IPS DF 4.7 (cell line): ENCODE results near the gene LNPK.
"Not testable (repeated sequence)": the region's sequence is repeated elsewhere in the genome, so short reads cannot be mapped to it uniquely, and the experiment has no call there.

Experiments used
- DNase-seq: peaks from one replicate; pipeline ENCODE4 v3.0.0-alpha.2; 2013; ENCODE audit warnings: low spot score; ENCODE audit errors: extremely low read depth

The LNPK gene, protein sequence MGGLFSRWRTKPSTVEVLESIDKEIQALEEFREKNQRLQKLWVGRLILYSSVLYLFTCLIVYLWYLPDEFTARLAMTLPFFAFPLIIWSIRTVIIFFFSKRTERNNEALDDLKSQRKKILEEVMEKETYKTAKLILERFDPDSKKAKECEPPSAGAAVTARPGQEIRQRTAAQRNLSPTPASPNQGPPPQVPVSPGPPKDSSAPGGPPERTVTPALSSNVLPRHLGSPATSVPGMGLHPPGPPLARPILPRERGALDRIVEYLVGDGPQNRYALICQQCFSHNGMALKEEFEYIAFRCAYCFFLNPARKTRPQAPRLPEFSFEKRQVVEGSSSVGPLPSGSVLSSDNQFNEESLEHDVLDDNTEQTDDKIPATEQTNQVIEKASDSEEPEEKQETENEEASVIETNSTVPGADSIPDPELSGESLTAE

DNA sequence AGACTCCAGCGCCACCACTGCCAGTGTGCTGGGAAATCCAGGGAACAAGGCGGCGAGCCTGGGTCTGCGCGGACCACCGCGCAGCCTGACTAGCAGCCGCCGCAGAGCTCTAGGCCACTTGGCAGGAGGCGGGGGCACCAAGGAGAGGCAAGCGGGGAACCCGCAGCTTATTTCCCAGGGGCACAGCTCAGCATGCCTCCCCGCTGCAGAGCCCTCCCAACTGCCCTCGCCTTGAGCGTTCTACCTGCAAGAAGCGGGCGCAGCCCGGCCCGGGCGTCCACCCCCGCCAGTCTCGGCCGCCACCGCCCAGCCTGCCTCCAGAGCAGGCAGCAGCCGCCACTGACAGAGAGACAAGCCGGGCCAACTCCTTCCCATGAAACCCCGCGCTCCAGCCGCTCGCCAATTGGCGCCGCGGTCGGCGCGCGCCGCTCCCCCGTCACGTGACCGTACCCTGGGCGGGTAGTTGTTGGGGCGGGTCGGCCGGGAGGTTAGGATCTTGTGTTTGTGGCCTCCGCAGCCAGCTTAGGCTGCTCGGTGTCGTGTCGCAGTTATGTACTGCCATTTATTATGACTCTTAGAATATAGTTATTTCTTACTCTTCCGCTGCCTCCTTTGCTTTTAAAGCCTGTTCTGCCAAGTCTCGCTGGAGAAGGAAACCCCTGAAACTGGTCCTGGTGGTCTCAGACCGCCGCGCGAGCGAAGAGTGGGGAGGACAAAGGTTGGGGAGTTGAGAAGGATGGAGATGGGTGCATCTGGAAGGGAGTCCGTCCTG, at the start of gene LNPK:
Gene LNPK (minus strand): TSS at position 352 of the 772 bp plus-strand sequence. CDS start 6,683 bp downstream, outside the sequence.
- DNase-seq = no peak

DNA sequence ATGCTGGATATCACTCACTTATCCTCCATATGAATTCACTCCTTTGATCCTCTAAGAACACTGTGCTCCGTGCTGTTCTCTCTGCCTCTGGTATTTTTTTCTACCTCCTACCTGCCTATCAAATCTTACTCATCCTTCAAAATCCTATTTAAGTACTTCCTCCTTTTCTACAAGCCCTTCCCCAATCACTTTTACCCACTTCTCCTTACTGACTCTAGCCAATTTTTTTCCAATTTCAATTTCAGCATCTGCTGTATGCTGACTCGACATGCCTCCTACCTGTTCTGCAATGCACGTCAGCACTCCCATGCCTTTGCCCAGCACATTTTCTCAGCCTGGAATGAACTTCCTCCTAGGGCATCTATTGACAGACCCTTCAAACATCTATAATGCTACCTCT, 37.3 kb upstream of the LNPK start:
- no peak for DNase-seq

DNA sequence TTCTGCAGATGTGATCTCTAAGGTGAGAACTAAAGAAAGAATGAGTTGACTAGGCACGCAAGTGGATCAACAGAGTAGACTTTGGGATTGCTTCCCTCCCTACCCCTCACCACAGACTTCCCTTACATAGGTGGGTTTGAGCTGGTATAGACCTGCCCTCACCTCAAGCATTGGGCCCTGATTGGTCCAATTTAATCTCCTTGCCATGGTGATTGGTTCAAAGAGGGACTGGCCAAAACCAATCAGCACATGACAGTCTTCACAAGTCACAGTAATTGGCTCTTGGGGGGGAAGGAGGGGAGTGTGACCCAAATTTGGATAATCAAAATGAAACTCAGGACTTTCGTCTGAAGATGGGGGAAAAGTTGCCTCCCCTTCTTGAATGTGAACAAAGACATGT, 36.6 kb upstream of the LNPK start:
- no peak for DNase-seq

DNA sequence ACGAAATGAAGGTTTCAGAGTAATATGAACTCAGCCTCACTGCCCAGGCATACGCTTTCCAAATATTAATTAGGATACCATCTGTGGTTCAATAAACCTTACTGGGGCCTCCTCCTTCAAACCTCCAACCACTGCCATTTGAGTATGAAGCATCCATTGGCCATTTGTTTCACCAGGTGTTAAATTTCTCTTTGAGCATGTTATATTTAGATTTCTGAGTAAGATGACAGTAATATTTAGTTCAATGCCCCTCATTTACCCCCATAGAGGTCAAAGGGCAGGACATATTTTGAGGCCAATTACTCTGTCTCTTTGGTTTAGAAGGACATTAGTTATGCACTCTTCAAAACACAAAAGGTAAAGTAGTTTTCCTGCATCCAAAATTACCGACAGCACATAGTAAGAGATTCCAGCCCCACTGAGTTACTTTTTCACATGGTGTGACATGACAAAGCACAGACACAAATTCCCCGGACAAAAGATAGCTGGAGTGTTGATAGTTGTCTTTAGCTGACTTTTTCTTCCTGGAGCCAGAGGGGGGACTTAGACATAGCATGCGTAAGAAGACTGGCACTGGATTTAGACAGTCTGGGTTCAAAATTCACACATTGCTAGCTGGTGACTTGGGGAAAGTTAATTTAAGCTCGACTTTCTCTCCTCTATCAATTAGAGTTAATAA, 33.1 kb upstream of the LNPK start:
- no peak for DNase-seq

DNA sequence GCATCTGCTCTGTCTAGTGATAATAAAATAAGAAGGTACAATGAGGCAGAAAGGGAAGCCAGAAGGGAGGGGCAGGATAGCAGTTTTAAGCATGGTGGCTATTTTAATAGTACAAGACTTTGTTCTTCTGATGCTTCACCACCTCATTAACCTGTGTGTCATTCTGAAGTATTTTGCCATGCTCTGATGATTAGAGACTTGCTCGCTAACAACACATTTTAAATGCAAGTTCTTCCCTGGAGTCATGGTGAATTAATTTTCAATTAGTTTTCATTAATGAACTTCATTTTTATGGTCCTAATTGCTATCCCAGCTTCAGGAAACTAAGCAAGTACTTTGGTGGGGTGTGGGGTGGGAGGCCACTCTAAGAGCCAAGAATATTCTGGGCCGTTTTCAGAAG, 25.7 kb upstream of the LNPK start:
- no peak for DNase-seq

DNA sequence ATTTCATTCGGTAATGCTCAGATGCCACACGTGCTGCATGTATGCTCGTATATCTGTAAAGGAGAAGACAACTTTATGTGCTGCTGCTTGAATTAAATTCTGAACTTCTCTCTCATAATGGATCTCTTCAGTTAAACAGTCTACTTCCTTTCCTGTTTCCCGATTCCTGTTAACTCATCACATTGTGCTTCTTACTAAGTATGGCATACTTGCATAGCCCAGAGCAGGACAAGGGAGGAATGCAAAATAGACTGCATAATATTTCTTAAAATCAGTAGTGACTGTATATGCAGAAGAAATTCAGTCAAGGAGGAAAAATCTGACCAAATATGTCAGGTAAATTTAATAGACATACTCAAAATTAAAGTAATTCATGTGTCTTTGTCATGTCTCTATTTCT, 23.9 kb upstream of the LNPK start:
- DNase-seq = no peak

DNA sequence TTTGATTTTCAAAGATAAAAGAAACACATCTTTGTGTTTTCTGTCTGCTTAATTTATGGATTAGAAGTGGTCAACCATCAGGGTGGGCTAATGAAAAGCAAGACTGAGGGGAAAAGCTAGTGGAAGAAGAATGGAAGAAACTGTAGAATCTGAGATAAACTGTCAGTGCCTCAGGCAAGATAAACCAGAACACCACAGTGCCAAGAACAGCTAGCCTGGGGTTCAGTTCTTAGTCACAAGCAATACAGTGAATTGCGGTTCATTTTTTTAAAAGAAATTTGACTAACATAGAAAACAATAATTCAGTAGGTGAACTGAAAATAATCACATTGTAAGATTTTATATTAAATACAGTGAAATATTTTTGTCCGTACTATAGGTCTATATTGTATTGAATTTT, 22.0 kb upstream of the LNPK start:
- no peak for DNase-seq

DNA sequence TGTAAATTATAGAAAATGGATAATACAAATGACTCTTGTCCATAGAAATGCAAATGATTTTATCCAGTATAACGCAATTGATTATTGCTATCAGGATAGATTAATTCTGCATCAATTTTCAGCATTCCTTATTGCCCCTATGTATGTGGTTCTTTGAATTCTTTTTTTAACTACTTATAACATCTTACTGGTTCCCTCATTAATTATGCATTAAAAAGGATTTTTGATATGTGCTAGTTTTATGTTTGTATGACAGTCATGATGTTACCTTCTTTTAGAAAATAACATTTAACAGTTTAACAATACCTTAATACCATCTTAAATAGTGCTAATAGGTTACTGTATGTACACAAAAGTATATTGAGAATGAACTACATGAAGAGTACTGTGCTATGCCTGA, 20.0 kb upstream of the LNPK start:
- no peak for DNase-seq

DNA sequence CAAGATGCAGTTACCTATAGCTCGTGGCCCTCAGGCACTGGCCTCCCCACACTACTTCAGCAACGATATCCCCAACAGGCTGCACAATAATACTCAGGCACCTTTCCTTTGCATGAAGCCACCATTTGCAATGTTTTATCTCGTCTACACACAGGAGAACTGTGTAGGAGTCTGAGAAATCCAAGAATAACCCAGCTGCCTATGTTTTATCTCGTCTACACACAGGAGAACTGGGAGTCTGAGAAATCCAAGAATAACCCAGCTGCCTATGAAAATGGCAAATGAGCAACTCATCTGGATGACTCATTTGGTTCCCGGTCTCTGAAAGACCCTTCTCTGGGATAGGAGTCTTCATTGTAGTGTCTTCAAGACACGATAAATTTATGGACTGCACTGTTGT, 18.3 kb upstream of the LNPK start:
- DNase-seq = no peak

DNA sequence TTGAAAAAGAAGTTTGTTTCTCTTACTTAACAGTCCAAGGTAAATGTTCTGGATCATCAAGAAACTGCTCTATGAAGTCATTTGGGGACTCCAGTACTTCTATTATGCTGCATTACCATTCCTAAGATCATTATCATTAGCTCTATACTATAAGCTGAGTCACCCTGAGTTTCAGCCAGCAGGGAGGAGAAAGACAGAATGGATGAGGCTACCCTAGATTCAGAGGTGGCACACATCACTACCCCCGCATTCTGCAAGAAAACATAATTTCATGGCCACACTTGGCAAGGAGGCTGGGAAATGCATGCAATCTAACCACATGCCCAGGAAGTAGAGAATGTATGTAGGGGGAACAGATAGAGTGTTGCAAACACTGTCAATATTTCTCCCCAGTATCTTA, 16.6 kb upstream of the LNPK start:
- DNase-seq = no peak

DNA sequence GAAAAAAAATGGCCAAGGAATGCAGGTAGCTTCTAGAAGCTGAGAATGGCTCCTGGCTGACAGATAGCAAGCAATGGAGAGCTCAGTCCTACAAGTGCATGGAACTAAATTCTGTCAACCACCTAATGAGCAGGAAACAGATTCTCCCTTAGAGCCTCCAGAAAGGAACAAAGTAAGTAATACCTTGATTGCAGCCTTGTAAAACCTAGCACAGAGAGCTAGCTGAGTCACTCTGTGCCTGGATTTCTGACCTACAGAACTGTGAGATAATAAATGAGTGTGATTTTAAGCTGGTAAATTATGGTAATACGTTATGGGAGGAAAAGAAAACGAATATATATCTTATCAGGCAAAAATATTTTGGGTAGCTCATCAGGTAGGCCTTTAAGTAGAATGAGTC, 7.4 kb upstream of the LNPK start:
- no peak for DNase-seq

DNA sequence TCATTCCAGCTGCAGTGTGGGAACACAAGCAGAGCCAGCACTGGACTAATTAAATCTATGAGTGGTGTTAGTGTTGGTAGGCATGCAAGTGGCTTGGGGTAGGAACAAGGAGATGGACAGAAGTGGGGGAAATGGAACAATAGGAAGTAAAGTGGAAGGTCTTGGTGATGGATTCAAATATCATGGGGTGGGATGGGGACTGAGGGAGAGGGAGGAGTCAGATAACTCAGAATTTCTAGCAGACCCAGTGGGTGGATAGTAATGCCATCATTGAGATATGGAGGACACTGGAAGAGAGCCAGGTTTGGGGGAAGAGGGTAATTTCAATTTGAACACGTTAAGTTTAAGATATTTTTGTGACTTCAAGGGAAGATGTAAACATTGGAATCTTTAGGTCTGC, 2.9 kb upstream of the LNPK start:
- no peak for DNase-seq

DNA sequence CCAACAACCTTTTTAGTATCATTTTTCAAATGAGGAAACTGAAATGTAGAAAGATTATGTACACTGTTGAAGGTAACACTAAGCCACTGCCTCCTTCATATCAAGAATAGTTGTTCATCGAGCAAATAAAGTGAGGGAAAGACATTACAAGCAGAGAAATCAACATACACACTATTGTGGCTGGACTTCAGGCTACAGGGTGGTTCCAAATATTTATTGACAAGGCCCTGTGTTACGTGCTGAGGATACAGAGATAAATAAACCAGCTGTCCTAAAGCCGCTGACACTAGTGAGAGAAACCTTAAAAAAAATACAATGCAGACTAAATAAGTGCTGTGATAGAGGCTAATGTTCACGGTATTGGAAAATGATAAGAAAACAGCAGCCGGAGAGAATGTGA, 1.9 kb upstream of the LNPK start:
- DNase-seq = no peak

DNA sequence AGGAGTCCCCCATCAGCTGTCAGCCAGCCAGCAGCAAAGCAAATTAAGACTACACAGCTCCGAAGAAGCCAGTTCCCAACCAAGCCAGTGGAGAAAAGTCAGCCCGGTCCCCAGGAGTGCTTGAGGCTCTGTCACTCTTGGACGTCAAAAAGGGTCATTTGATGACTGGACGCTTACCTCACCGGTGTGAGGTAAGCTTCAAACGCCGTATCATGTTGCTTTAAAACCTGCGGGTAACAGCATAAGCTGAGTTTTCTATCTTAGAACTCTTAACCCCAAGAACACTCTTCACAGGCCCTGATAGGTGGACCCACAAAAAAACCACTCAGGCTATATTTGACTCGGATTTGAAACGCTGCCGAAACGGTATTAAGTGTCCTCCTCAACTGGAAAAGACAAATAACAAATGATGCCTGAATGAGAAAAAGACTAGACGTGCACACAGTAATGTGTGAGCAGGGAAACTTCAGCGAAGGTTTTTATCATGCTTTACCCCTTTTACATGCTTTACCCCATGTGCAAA, 682 bp upstream of the LNPK start:
- DNase-seq = no peak

DNA sequence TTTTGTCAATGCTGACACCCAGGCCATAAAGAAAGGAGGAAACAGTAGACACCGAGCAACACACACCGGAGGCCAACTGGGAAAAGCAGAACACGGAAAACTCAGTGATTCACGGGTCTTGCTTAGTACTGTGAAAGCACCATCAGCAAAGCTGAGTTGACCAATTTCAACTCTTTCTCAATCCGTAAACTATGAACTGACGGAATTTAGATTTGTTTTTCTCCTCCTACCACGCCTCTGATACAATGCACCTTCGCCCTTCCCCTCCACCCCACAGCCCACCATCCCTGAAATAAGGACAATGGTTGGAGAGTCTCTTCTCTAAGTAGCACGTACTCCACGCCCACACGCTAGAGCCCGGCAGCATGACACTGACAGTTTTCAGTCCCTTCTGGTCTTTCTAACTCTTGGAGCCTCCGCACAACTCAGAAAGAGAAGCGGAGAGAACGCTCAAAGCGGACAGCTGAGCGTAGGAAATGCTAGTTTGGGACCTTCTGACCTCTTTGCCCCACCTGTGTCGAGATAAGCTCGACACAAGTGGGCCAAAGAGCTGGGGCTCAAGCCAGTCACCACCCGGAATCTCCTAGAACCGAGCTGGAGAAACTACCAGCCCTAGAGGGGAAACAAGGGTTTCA, 669 bp downstream of the LNPK start:
- no peak for DNase-seq

DNA sequence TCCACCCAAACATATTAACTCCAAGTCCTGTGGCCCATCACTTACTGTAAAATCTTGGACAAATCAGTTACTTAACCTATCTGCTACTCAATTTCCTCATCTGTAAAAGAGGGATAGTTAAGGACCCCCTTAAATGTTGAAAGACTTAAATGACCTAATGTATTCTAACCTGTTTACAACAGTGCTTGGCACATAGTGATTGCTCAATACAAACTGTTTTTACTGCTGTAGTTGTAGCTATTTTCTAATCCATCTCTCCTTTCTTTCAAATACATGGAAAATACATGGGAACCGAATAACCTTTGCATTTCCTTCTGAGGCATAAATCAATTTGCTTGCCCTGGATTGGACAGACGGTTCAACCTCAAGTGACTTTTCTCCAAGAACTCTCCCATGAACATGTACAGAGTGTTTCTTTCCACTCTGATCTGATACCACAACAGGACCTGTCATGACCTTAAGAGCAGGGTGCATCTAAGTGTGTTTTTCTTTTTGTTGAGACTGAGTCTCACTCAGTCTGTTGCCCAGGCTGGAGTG, 2.7 kb downstream of the LNPK start:
- no peak for DNase-seq

DNA sequence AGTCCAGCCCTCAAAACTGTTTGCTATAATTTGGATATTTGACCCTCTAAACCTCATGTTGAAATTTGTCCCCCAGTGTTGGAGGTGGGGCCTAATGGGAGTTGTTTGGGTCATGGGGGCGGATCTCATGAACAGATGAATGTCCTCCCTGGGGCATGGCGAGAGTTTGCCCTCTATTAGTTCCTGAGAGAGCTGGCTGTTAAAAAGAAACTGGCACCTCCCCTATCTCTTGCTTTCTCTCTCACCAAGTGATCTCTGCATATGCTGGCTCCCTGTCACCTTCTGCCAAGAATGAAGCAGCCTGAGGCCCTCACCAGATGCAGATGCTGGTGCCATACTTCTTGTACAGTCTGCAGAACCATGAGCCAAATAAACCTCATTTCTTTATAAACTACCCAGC, 12.0 kb downstream of the LNPK start:
- DNase-seq = no peak

DNA sequence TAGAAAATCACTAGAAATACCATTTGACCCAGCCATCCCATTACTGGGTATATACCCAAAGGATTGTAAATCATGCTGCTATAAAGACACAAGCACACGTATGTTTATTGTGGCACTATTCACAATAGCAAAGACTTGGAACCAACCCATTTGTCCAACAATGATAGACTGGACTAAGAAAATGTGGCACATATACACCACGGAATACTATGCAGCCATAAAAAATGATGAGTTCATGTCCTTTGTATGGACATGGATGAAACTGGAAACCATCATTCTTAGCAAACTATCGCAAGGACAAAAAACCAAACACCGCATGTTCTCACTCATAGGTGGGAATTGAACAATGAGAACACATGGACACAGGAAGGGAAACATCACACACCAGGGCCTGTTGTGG, 14.9 kb downstream of the LNPK start:
- not testable (repeated sequence) for DNase-seq

DNA sequence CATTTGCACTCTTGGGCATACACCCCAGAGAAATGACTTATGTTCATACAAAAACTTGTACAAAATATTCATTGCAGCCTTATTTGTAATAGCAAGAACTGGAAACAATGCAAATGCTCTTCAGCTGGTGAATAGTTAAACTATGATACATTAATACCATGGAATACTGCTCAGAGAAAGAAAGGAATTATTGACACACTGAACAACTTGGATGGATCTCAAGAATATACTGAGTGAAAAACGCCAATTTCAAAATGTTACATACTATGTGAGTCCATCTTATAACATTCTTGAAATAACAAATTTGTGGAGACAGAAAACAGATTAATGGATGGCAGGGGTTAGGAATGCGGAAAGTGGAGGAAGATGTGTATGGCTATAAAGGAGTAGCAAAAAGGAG, 17.2 kb downstream of the LNPK start:
- no peak for DNase-seq

DNA sequence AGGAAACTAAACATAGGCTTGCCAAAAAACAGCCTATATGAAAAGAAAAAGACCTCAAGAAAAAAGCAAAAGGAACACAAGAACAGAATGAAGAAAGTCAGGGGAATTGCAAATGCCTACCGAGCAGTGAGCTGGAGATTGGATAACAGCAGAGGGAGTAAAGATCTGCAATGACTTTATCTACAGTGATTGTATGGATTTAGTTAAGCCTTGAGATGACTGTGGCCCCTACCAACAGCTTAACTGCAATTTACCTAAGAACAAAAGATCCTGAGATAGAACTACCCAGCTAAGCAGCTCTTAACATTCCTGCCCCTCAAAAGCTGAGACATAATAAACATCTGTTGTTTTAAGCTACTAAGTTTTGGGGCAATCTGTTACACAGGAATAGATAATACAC, 20.5 kb downstream of the LNPK start:
- no peak for DNase-seq
